ENCODE measurements around the gene NXPH1.

Gene NXPH1

DNA sequence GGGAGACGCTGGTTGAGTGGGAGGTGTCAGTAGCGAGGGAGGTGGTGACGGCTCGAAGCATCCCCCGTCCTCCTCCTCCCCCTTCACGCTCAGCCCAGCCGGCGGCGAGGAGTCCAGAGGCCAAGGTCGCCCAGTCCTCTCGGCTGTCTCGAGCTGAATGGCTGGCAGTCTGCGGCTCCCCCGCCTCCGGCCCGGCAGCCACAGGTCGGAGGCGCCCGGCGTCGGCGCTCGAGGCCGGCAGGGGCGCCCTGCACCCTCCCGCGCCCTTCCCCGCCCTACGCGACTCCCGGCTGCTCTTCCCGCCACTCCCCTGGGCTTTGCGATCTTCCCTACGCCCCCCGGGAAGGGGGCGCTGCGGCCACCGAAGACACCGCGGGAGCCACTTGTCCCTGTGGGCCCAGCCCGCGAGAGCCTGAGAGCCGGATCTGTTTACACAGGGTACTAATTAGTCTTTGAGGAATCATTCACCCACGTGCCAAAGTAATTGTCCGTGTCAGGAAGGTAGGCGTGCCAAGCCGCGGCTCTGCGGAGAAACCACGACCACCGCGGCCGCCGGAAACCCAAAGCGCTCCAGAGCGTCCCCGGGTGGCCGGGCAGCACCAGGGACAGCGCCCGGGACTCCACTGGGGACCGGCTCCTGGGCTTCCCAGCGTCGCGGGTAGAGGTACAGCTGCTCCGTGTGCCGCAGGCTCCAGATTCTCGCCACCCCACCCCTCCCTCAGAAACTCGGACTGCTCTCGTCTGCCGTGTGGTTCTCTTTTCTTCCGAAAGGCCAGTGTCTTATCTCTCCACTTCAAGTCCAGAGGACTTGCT, at the start of gene NXPH1:
Gene NXPH1 (plus strand): TSS at position 133 of the 813 bp plus-strand sequence.
- DNase-seq, result no peak

DNA sequence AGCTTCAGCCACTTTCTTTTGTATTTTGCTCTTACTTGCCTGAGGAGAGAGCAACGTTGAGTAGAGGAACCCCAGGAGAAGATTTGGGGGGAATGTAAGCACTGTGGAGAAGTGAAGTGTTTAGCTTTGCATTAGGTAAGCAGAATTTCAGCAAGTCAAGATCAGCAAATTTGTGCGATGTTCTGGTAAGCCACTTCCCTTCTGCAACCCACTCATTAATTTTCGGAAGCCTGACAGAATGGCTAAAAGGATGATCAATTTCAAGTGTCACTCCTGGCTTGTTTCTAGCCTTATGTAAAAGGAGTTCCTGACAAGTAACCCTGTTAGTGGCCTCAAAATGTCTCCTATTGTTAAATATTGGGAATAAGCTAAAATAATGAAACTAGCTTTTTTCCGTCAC, 48.5 kb upstream of the NXPH1 start:
- no peak for DNase-seq

DNA sequence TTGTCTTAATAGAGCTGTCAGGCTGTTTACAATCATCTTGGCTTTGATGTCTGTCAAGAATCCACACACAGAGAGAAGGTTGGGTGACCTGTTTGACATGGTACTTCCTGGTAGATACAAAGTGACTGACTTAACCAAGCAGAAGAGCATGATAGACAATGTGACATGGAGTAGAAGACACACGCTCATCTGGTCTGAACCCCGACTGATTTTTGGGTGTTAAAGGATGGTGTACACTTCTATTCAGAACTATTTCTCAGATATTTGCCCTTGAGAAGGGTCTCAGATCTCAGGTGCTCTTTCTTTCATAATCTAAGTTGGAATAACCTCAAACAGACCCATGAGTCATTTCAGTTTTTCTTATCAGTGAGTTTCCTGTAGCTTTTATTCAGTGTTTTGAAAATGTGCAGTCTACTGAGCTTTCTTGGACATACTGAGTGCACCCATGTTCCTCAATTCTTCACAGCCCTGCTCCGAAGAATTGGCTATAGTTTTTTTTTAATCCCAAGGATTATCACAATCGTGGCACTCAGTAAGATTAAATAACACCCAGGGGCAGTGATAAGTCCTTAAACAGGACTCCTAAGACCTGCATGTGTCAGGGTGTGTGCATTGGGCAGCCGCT, 46.4 kb upstream of the NXPH1 start:
- DNase-seq, result no peak

DNA sequence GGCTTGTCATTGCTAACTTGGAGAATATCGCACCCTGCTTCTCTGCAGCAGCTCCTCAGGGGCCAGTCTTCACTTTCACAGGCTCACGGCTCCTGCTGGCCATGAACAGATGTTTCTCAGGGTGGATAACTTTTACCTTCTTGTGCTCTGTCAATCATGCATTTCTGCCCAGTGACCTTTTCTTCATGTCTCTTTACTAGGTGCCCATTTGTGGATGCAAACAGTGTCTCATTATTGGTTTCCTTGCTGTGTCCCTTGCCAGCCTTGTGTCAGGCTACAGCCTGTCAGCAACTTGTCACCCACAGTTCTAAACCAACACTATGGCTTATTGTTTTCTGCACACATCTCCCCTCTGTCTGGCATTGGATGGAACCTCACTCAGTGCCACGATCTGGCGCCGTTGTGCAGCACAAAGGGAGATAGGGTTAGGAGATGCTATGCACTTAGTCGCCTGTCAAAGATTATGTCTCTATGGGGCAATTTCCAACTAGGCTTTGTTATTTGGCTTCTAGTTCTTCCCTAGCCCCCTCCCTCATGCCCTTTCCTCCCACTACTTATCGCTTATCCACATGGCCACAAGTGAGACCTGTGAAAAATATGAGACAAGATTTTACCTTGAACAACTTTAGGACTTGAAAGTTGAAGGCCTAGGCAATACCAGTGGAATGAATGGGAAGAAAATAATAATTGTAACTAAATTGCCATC, 45.7 kb upstream of the NXPH1 start:
- no peak for DNase-seq

DNA sequence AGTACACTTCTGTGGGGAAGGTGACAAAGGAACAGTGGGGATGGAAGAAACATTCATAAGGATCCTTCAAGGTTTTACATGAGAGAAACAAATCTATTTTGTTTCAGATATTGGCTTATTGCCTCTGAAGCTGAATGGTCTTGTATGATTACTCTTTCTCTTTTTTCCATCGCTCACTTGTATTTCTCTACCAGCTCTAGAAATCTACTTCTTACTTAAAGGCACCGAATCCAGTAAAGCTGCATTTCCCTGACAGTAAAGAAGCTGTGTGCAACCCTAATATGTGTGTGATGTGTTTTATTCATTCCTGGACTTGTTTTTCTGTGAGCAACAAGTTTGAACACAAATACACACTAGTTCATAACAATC, 45.2 kb upstream of the NXPH1 start:
- DNase-seq, result no peak

DNA sequence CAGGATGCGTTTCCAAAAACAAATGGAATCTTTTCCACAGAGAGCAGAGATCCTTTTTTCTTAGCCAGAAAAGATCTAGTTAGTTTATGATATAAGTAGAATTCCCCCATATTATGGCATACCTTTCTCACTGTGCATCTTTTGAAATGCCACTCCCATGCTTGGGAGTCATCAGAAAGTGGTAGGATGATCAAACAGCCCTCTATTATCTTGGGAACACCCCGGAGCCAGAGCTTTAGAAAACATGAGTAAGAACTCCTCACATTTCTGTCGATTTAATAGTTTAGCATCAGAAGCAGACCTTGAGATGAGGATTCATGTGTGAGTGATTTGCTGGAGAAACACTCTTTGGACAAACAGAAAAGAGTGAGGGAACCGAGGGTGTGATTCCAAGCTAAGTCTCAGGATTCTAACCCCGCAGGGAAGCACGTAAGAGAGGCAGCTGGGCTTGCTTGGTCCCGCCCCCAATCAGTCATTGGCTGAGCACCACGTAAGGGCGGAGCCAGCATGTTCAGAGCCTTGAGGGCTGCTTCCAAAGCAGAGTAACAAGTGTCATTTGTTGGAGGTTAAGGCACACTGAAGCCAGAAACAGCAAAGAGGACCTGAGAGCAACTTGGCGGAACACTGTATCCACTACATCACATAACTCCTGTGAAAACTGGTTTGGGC, 43.7 kb upstream of the NXPH1 start:
- no peak for DNase-seq

DNA sequence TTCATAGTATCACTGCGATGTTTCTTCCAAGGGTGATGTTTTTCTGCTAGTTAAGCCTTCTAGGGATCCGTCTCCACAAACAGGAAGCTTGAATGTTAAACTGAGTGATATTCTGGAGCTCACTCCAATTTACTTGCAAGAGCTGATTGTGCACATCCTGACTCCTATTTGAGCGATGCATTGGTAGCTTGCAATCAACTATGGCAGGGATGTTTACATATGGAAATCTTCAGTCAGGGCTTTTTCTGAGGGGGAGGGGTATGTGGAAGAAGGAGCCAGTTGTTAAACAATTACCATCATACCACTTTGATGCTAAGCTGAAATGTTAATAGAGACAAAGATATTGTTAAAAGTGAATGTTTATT, 43.2 kb upstream of the NXPH1 start:
- DNase-seq, result no peak

DNA sequence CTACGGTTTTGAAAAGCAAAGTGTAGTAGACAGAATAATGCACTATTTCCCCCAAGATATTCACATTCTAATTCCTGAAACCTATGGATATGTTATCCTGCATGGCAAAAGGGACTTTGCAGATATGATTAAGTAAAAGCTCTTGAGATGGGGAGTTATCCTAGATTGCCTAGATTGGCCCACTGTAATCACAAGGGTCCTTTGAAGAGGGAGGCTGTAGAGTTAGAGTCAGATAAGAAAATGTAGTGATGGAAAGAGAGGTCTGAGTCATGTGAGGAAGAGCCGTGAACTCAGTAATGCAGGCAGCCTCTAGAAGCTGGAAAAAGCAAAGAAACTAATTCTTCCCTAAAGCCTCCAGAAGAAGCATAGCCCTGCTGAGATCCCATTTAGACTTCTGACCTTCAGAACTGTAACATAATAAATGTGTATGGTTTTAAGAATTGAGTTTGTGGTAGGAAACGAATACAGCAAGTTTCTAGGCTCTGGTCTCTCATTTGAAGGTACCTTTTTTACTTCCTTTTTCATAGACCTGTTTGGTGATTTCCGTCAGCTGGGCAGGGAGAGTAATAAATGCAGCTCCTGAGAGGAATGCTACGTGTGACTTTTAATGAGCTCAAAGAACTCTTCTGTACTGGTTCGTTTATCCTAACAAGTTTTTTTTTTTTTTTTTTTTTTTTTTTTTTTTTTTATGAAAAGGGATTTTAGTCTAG, 41.9 kb upstream of the NXPH1 start:
- DNase-seq, result no peak

DNA sequence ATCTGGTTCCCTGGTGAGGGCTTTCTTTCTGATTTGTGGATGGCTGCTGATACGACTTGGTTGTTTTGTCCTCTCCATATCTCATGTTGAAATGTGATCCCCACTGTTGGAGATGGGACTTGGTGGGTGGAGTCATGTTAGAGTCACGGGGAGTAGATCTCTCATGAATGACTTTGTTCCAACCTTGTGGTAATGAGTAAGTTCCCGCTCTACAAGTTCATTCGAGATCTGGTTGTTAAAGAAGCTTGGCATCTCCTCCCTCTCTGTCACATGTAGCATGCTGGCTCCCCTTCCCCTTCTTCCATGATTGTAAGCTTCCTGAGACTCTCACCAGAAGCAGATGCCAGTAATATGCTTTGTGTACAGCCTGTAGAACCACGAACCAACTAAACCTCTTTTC, 37.1 kb upstream of the NXPH1 start:
- no peak for DNase-seq

DNA sequence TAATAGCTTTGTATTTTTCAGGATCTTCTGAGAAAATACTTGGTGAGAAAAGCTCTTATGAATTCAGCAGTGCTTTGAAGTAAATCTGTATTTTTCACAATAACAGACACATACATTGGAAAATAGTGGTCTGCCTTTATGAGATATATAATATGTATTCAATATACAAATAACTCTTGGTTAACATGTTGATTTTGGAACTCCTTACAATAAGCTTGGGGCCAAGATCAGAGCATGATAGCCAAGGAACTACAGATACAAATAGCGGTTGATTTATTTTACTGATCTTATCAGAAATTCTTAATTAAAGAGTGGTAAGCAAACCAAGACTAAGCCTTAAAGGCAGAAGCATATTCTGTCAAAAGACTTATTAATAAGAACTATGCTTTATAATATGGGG, 24.5 kb upstream of the NXPH1 start:
- no peak for DNase-seq

DNA sequence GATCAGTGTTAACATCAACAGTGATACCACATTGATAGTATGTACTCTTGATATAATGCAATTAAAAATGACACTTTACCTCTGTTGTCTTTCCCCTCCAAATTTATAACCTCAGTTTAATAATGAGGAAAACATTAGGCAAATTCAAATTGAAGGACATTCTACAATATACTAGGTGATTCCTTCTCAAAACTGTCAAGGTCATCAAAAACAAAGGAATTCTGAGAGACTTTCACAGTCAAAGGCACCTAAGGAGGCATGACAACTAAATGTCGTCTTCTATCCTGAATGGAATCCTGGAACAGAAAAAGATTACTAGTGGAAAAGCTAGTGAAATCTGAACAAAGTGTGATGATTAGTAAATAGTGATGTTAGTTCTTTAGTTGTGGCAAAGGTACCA, 22.3 kb upstream of the NXPH1 start:
- no peak for DNase-seq

DNA sequence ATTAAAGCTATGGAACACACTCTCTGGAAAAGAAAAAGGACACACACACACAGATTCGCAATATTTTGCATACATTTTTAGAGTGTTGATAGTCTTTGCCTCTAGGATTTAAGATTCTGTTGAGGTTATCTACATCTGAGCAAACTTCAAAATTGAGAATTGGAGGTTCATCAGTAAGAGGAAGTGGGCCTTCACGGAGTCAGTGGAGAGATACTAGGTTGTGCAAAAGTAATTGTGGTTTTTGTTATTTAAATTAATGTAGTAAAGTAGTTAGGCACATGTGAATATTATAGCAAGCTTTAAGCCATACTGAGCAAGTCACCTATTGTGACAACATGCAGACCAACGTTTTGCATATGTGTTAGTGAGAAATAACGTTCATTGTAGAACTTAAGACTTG, 19.8 kb upstream of the NXPH1 start:
- no peak for DNase-seq

DNA sequence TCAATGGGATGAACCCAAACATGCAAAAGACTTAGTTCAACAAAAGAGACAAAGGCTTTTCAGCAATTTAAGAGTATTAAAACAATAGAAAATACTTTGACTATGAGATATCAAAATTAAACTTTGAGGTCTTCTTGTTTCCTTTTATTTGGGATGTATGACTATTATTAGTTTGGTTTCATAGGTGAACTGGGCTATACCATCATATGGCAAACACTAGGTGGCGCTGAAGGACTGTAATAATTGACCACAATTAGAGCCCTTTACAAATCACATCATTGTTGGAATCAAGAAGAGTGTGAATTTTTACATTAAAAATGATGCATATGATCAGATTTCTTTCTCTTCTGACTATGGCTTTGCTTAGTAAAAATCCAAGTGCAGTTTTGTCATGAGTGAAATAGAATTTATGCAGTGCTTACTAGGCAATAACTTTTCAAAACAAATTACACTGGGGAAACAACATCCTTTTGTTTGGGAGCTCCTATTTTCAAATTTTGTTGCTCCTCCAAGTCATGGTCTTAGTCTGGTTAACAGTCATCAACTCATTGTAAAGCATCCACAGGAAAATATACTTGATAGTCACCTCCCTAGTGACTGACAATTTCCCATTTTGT, 14.7 kb upstream of the NXPH1 start:
- peak; percentile 36 for DNase-seq

DNA sequence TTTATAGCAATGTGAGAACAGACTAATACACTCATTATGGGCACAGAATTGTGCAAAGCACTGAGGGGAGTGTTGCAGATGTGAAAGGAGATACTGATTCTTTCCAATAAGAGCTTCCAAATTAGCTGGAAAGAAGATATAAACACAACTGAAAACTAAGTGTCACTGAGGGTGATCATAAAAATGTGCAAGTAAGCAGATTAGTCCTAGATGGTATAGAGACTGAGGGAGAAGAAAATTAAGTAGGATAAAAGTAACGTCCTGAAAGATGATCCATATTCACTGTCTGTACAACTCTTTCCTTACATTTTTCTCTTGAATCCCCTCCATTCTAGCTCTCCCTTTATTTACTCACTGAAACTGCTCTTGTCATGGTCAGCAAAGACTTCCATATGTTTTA, 11.2 kb upstream of the NXPH1 start:
- no peak for DNase-seq

DNA sequence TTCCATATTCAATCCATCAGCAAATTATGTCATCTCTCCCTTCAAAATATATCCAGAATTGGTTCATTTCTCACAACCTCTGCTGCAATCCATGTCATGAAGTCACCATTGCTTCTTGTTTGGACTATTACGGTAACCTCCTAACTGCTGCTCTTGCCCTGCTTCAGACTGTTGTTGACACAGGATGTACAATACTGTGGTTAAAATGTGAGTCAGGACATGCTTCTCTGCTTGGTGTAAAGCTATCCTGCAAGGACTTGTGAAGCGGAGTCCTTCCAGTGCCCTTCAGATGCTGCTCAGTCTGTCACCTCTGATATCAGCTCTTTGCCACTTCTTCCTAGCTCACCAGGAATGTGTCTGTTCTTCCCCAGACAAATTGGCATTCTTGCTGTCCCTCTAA, 10.4 kb upstream of the NXPH1 start:
- DNase-seq, result no peak

DNA sequence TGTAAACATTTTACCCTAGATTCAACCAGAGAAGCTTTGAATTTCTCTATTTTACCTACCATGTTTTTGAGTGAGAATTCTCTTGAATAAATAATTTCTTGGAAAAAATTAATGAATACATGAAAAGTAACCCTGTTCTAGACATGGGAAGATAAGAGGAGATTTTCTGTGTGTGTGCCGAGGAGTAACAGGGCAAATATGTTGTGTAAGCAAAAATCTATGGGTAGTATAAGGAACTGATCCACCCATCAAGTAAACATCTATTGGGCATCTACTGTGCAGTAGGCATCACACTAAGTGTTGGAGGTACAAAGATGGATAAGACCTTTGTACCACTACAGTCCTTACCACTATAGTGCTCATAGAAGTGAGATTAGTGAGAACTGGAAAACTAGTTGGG, 8.2 kb upstream of the NXPH1 start:
- DNase-seq, result no peak

DNA sequence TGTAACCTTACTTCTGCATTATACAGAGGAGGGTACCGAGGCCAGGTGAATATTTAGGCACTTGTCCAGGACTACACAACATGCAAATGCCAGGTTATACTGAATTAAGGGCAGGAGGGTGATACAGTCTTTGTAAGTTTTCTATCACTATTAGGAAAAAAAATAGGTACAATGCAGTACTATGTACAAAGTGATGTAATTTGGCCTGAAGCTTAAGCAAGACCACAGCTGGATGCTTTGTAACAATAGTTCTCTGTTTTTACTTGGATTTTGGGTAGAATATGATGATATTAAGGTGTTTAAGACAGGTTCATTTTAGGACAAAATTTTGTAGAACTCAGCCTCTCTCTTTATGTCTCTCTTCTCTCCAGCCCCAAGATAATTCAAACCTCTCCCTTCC, 2.8 kb upstream of the NXPH1 start:
- no peak for DNase-seq

DNA sequence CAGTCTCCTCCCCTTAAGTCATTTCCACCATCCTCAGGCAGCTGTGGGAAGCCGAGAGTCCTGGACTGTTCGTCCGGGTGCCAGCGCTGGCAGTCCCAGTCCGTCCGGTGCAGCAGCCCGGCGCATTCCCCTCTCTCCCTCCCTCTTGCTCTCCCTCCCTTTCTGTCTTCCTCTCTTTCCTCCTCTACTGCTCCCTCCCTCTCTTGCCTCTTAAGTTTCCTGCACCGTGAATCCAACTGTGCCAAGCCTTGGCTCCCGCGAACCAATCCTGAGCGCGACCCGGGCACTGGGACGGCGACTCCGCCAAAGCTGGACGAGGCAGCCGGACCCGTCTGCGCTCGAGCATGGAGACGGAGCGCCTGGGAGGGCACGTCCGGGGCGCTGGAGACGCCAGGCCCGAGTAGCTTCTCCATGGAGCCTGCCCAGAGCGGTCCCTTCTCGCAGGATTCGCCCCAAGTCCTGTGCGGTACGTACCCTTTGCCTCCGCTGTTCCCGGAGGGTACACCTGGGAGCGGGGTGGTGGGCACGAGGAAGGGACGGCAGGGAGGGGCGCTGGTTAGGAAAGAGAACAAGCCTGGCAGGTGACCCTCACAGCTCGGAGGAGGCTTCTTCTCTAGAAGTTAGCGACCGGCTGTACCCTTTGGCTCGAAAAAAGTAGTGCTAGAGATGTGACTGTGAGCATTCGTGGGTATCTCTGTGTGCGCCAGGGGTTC, 1.0 kb downstream of the NXPH1 start:
- DNase-seq, result no peak

DNA sequence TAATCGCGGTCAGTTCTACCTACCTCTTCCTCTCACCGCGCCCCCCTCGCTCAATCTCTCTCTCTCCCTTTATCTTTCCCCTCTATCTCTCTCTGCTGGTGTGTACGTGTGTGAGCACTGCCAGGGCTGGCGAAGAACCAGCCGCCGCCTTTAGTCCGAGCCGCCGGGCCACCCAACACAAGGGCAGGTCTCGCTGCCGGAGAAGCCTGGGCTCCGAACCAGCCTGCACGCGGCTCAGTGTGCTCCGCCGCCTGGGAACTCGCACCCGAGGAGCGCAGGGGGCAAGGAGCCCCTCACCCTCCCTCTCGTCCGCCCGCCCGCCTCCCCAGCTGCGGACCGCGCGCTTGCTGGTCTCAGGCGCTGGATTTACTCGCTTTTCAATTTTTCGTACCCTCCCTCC, 1.7 kb downstream of the NXPH1 start:
- no peak for DNase-seq

DNA sequence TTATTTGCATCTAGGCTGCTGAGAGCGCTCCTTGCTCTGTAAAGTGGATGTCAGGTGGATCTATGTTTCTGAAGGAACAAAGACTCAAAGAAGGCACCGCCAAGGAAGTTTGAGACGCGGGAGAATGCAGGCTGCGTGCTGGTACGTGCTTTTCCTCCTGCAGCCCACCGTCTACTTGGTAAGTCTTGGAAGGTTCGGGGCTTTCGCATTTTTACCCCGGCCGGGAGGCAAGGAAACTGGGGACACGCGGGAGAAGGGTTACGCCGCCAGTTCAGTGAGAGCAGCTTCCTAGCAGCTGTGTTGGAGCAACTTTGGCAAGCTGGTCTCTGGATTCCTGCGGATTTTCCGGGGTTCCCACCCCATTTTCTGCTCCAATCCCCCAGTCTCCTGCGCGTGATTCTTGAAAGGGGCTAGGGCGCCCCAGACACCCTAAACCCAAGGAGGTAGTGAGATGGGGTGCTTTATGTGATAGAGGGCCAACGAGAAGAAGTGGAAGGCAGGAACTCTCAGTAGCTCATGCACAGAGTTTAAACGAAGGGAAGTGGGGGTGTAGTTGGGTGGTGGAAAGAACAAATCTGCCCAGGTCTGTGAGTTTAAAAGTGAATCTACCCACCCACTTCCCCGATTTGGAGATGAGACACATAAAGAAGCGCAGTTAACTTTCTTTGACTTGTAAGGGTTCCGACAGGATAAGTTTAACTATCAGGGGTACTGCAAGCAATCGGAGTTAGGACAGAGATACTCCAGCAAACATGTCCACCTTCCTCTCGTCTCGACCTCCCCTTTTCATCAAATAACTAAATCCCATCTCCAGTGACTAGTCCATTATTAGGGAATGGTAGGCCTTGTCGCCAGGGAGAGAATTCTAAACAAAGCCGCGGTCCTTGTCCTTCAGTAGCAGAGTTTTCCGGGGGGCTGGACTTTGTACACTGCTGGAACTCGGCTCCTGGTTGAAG, 2.5 kb downstream of the NXPH1 start:
- no peak for DNase-seq

DNA sequence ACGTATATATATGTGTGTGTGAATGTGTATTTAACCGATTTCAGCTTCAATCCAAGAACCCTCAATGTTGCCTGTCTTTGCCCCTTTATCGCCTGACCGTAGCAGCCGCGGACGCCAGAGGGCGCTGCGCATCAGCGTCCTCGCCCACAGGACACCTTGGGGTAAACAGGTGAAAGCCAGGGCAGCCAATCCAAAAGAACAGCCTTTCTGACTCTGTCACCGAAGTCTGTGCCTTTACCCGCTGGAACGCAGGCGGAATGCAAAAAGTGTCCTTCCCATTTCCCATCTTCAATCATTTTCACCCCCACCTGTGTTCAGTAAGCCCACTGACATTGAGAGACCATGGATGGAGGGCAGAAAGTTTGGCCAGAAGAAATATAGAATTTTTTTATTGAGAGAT, 3.6 kb downstream of the NXPH1 start:
- peak; percentile 23 for DNase-seq

Data from activated CD4-positive, alpha-beta T cell treated with anti-CD3 and anti-CD28 coated beads, Interleukin-2, amount 50 U/mL, for 1 hour (primary cell).